CD4-positive, CD25-positive, alpha-beta regulatory T cell (primary cell): ENCODE results near the gene GTF2E1. TPM values are rescaled to one million over a fixed set of nuclear protein-coding genes. Genes with fewer than 3 reads are reported as not detected.

Experiments used
- ATAC-seq, 2 donors: fragments of 150-1000 bp; cut with Tn5 transposase; one replicate each; pipeline ENCODE4 v1.10.0; 2021; ENCODE audit warnings: low read depth in 2 of 2, moderate number of reproducible peaks in 2 of 2, moderate library complexity in 1 of 2
- DNase-seq, 3 donors: peaks; one replicate each; pipeline versions ENCODE4 v3.0.0 to v3.0.0-alpha.2; 2012 to 2022; ENCODE audit warnings: mixed read lengths in 1 of 3
- H3K27ac ChIP-seq: one replicate; pipeline ENCODE4 v1.7.0; 2013; ENCODE audit warnings: mild to moderate bottlenecking, low read length; ENCODE audit not compliant: insufficient read depth, poor library complexity, severe bottlenecking
- H3K27me3 ChIP-seq: one replicate; pipeline ENCODE4 v1.7.0; 2013; ENCODE audit warnings: low read length; ENCODE audit not compliant: control insufficient read depth, insufficient read depth
- H3K36me3 ChIP-seq: one replicate; pipeline ENCODE4 v1.7.0; 2013; ENCODE audit warnings: mild to moderate bottlenecking, low read length, moderate library complexity; ENCODE audit not compliant: control insufficient read depth, insufficient read depth
- H3K4me1 ChIP-seq: 2 replicates; pipeline ENCODE4 v1.7.0; 2013; ENCODE audit warnings: mild to moderate bottlenecking, low read length; ENCODE audit not compliant: insufficient read depth, control insufficient read depth, poor library complexity, severe bottlenecking
- H3K4me3 ChIP-seq: one replicate; pipeline ENCODE4 v1.7.0; 2013; ENCODE audit warnings: low read depth, mild to moderate bottlenecking, low read length, moderate library complexity
- H3K9me3 ChIP-seq, 2 experiments: 1 replicate in 1 of 2; 2 replicates in 1 of 2; pipeline ENCODE4 v1.7.0; 2013; ENCODE audit warnings: low read length in 2 of 2, mild to moderate bottlenecking in 1 of 2, moderate library complexity in 1 of 2; ENCODE audit not compliant: control insufficient read depth in 2 of 2
- H3K27ac Mint-ChIP-seq, 3 donors: one replicate each; pipeline ENCODE4 v1.8.0; 2020 to 2022; ENCODE audit warnings: mild to moderate bottlenecking in 3 of 3, mixed read lengths in 3 of 3, moderate library complexity in 2 of 3
- H3K27me3 Mint-ChIP-seq: one replicate; pipeline ENCODE4 v1.8.0; 2022; ENCODE audit warnings: mild to moderate bottlenecking, mixed read lengths
- H3K36me3 Mint-ChIP-seq: one replicate; pipeline ENCODE4 v1.8.0; 2020; ENCODE audit warnings: mixed read lengths
- H3K4me1 Mint-ChIP-seq, 4 donors: one replicate each; pipeline ENCODE4 v1.8.0; 2020 to 2022; ENCODE audit warnings: mixed read lengths in 4 of 4, mild to moderate bottlenecking in 1 of 4
- H3K4me3 Mint-ChIP-seq, 4 donors: one replicate each; pipeline ENCODE4 v1.8.0; 2020 to 2022; ENCODE audit warnings: mild to moderate bottlenecking in 4 of 4, mixed read lengths in 4 of 4, moderate library complexity in 3 of 4
- H3K9me3 Mint-ChIP-seq, 7 donors: one replicate each; pipeline ENCODE4 v1.8.0; 2020 to 2022; ENCODE audit warnings: mixed read lengths in 7 of 7, mild to moderate bottlenecking in 3 of 7, moderate library complexity in 2 of 7
- polyA plus RNA-seq, 4 donors: library from polyadenylated mRNA; unstranded; fragments of 300-500 nt; fragmentation: Illumina TruSeq; gene quantifications; one replicate each; pipeline ENCODE4 v1.2.3, GENCODE V29; 2021
- total RNA-seq: library from RNA; stranded (reverse); gene quantifications from one replicate; pipeline ENCODE4 v1.2.3, GENCODE V29; 2022

The GTF2E1 gene
- total and polyA plus RNA-seq, 5 donors from 2014 or later: 14.7 to 23.1 (median 18.7) TPM

DNA sequence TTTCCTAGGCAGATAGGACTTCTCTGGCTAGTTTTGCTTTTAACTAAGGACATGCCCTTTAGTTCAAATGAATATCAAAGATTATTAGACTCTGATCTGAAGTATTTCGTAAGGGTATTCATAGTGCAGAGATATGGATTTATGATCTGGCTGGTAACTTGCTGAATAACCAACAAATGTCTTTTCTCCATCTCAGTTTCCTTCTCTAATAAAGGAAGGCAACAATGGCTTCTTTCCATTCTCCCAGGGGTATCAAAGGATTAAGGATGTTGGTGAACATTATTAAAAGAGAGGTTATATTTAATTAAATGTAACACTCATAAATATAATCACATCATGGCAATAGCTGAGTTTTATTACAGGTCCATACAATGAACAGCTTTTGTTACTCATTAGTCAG, 86.3 kb downstream of the GTF2E1 start:
- no peak overlapping the region for H3K4me3 Mint-ChIP-seq
- no peaks in the 10 kb centered on the region for H3K4me1 ChIP-seq
- ATAC-seq (no peak), DNase-seq (no peak)
- H3K9me3 ChIP-seq: no peaks in the 10 kb centered on the region
- no peak overlapping the region for H3K4me3 ChIP-seq
- peaks cover 13% of the 10 kb centered on the region for H3K27me3 Mint-ChIP-seq
- H3K36me3 Mint-ChIP-seq: no peaks in the 10 kb centered on the region
- no peaks in the 10 kb centered on the region for H3K36me3 ChIP-seq
- no peak overlapping the region for H3K27ac Mint-ChIP-seq
- H3K27ac ChIP-seq: no peak overlapping the region
- no peaks in the 10 kb centered on the region for H3K27me3 ChIP-seq
- no peaks in the 10 kb centered on the region for H3K4me1 Mint-ChIP-seq
- H3K9me3 Mint-ChIP-seq: no peaks in the 10 kb centered on the region

DNA sequence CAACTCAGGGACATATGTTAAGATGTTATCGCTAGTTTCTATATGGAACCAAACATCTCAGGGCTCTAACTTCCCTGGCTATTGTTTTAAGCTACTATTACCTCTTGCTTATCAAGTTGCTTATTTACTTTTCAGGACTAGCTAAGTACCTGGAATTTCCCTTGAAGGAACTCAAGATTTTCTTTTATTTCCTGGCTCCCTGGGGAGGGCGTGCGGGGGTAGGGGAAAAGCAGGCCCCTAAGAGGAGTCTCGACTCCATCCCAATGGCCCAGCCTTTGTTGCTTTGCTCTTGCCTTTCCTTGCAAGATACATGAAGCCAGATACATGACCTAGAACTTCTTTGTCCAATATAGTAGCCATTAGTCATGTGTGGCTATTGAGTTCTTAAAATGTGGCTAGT, 88.5 kb downstream of the GTF2E1 start:
- Histone ChIP-seq H3K9me3 (no peaks in the 10 kb centered on the region), H3K27ac (no peak overlapping the region), H3K4me1 (no peaks in the 10 kb centered on the region), H3K36me3 (no peaks in the 10 kb centered on the region), H3K27me3 (no peaks in the 10 kb centered on the region), H3K4me3 (no peak overlapping the region)
- H3K36me3 Mint-ChIP-seq: no peaks in the 10 kb centered on the region
- H3K4me3 Mint-ChIP-seq: no peak overlapping the region
- no peak for ATAC-seq
- DNase-seq: no peak
- peaks cover 13% of the 10 kb centered on the region for H3K27me3 Mint-ChIP-seq
- peaks cover 0 to 2% (median 0%) of the 10 kb centered on the region in 7 donors for H3K9me3 Mint-ChIP-seq
- no peaks in the 10 kb centered on the region for H3K4me1 Mint-ChIP-seq
- no peak overlapping the region for H3K27ac Mint-ChIP-seq

Other genes starting within 250 kb of the GTF2E1 start
- 71.4 TPM for gene NDUFB4, start 146.4 kb upstream of the GTF2E1 start, total RNA-seq
- gene NDUFB4, start 146.4 kb upstream of the GTF2E1 start, polyA plus RNA-seq: 100 to 1,000 TPM; 240 to 317 (median 274) TPM
- 4.7 TPM for gene HGD, start 60.5 kb upstream of the GTF2E1 start, total RNA-seq
- gene HGD, start 60.5 kb upstream of the GTF2E1 start, polyA plus RNA-seq: under 1 TPM in 1 of 4 donors, not detected in 3; 0.25 TPM
- gene RABL3, start 228 bp upstream of the GTF2E1 start, total RNA-seq: 16.3 TPM
- gene RABL3, start 228 bp upstream of the GTF2E1 start, polyA plus RNA-seq: 10 to 100 TPM; 45.5 to 53.0 (median 48.8) TPM
- gene STXBP5L, start 165.5 kb downstream of the GTF2E1 start, total RNA-seq: not detected
- not detected for gene STXBP5L, start 165.5 kb downstream of the GTF2E1 start, polyA plus RNA-seq